ENCODE results near the gene PAOX. TPM values are rescaled to one million over a fixed set of nuclear protein-coding genes. Genes with fewer than 3 reads are reported as not detected.
"Not testable (repeated sequence)": the region's sequence is repeated elsewhere in the genome, so short reads cannot be mapped to it uniquely, and the experiment has no call there.

Gene PAOX
- total and polyA plus RNA-seq, 2 donors from 2014 or later = 7.0 to 14.4 TPM

DNA sequence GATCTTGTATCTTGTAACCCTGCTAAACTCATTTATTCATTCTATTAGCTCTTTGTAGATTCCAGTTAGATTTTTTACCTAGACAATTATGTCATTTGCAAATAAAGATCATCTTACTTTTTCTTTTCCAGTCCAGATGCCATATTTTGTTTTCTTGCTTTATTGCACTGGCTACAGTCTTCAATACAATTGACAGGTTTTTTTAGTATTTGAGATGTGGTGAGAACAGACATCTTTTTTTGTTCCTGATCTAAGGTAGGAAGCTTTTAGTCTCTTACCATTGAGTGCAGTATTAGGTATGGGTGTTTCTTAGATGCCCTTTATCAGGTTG is 33.3 kb downstream of the PAOX start:
- TF ChIP-seq, protein P1, sequence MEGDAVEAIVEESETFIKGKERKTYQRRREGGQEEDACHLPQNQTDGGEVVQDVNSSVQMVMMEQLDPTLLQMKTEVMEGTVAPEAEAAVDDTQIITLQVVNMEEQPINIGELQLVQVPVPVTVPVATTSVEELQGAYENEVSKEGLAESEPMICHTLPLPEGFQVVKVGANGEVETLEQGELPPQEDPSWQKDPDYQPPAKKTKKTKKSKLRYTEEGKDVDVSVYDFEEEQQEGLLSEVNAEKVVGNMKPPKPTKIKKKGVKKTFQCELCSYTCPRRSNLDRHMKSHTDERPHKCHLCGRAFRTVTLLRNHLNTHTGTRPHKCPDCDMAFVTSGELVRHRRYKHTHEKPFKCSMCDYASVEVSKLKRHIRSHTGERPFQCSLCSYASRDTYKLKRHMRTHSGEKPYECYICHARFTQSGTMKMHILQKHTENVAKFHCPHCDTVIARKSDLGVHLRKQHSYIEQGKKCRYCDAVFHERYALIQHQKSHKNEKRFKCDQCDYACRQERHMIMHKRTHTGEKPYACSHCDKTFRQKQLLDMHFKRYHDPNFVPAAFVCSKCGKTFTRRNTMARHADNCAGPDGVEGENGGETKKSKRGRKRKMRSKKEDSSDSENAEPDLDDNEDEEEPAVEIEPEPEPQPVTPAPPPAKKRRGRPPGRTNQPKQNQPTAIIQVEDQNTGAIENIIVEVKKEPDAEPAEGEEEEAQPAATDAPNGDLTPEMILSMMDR (IDR thresholded peaks at IDR 0.05; ENCODE audit: borderline replicate concordance, extremely low read depth, insufficient read depth) = no peak
- no peak for DNase-seq
- Histone ChIP-seq H3K9ac (ENCODE audit: low read length in 3 of 3) (no peak overlapping the region), H3K4me3 (ENCODE audit: low read length in 3 of 3) (no peak overlapping the region), H3K27me3 (ENCODE audit: control insufficient read depth, insufficient read depth, low read length) (no peaks in the 10 kb centered on the region), H3K27ac (ENCODE audit: low read depth in 2 of 2, low read length in 2 of 2) (no peak overlapping the region), H3K36me3 (ENCODE audit: control insufficient read depth in 2 of 3, insufficient read depth in 3 of 3, low read length in 3 of 3) (peaks cover 0 to 14% (median 12%) of the 10 kb centered on the region in 3 donors), H3K9me3 (ENCODE audit: control insufficient read depth in 2 of 3, insufficient read depth in 1 of 3, low read length in 3 of 3) (peaks cover 4 to 12% (median 6%) of the 10 kb centered on the region in 3 donors), H3K4me1 (ENCODE audit: control insufficient read depth in 2 of 3, insufficient read depth in 2 of 3, low read depth in 1 of 3, low read length in 3 of 3) (no peaks in the 10 kb centered on the region)
- intact Hi-C loops (cut with DNase I) = no loop called here
- FAIRE-seq = no peak

DNA sequence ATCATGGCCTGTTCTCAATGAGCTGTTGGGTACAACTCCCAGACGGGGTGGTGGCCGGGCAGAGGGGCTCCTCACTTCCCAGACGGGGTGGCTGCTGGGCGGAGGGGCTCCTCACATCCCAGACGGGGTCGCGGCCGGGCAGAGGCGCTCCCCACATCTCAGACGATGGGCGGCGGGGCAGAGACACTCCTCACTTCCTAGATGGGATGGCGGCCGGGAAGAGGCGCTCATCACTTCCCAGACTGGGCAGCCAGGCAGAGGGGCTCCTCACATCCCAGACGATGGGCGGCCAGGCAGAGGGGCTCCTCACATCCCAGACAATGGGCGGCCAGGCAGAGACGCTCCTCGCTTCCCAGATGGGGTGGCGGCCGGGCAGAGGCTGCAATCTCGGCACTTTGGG is 35.3 kb downstream of the PAOX start:
- peak in 1 of 5 donors; percentile 51 for DNase-seq
- H3K27ac ChIP-seq (ENCODE audit: low read depth in 2 of 2, low read length in 2 of 2); H3K9ac ChIP-seq (ENCODE audit: low read length in 3 of 3); intact Hi-C loops (cut with DNase I); H3K4me3 ChIP-seq (ENCODE audit: low read length in 3 of 3); H3K27me3 ChIP-seq (ENCODE audit: control insufficient read depth, insufficient read depth, low read length); FAIRE-seq; H3K4me1 ChIP-seq (ENCODE audit: control insufficient read depth in 2 of 3, insufficient read depth in 2 of 3, low read depth in 1 of 3, low read length in 3 of 3): not testable (repeated sequence)
- Histone ChIP-seq H3K9me3 (ENCODE audit: control insufficient read depth in 2 of 3, insufficient read depth in 1 of 3, low read length in 3 of 3) (peaks cover 3 to 12% (median 6%) of the 10 kb centered on the region in 3 donors), H3K36me3 (ENCODE audit: control insufficient read depth in 2 of 3, insufficient read depth in 3 of 3, low read length in 3 of 3) (peaks cover 6 to 10% (median 7%) of the 10 kb centered on the region in 3 donors)

DNA sequence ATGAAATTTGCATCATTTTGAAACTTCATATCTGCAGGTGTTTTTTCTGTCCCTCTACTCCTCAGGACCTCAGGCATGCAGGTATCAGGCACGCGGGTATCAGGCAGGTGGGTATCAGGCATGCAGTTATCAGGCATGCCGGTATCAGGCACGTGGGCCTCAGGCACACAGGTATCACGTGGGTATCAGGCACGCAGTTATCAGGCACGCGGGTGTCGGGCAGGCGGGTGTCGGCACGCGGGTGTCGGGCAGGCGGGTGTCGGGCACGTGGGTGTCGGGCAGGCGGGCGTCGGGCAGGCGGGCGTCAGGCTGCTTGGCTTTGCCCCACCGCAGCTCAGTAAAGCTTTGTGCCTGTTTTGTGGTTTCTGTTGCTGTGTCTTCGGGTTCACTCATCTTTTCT is 36.7 kb downstream of the PAOX start:
- Histone ChIP-seq H3K4me1 (ENCODE audit: control insufficient read depth in 2 of 3, insufficient read depth in 2 of 3, low read depth in 1 of 3, low read length in 3 of 3) (no peaks in the 10 kb centered on the region), H3K9ac (ENCODE audit: low read length in 3 of 3) (no peak overlapping the region), H3K9me3 (ENCODE audit: control insufficient read depth in 2 of 3, insufficient read depth in 1 of 3, low read length in 3 of 3) (peaks cover 0 to 12% (median 6%) of the 10 kb centered on the region in 3 donors), H3K27me3 (ENCODE audit: control insufficient read depth, insufficient read depth, low read length) (no peaks in the 10 kb centered on the region), H3K36me3 (ENCODE audit: control insufficient read depth in 2 of 3, insufficient read depth in 3 of 3, low read length in 3 of 3) (peaks cover 6 to 14% (median 6%) of the 10 kb centered on the region in 3 donors), H3K4me3 (ENCODE audit: low read length in 3 of 3) (no peak overlapping the region), H3K27ac (ENCODE audit: low read depth in 2 of 2, low read length in 2 of 2) (no peak overlapping the region)
- peak in 1 of 5 donors; percentile 63 for DNase-seq
- TF ChIP-seq, protein P1 (IDR thresholded peaks at IDR 0.05; ENCODE audit: borderline replicate concordance, extremely low read depth, insufficient read depth) = no peak
- FAIRE-seq = no peak
- intact Hi-C loops (cut with DNase I) = no loop called here

DNA sequence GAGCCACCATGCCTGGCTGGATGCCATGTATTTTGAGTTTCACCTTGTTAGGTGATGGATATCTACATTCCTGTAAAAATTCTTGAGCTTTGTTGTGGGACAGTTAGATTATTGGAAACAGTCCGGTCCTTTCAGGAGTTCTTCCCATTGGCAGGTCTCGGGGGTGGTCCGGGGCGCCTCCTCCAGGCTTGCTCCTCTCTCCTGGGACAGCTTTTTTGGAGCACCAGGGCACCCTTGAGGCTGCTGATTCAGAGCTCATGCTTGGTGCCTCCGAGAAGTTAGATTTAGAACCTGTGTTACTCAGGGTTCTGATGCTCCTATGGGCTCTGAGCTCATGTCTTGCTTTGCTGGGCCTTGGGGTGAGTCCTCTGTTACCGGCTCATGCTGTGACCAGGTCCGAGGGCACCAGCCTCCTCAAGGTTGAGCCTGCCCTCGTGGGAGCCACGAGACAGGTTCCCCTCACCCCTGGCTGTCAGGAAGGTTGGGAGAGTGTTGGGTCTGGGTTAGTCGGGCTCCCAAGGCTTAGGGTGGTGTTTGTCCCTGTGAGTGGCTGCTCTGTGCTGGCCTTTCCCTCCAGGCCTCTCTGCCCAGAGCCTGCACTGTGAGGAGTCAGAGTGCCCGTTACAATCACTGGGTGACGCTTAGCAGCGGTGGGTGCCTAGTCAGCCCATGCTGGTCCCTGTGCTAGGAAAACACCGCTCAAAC is 39.4 kb downstream of the PAOX start:
- Histone ChIP-seq H3K27ac (ENCODE audit: low read depth in 2 of 2, low read length in 2 of 2) (no peak overlapping the region), H3K9ac (ENCODE audit: low read length in 3 of 3) (no peak overlapping the region), H3K27me3 (ENCODE audit: control insufficient read depth, insufficient read depth, low read length) (no peaks in the 10 kb centered on the region), H3K9me3 (ENCODE audit: control insufficient read depth in 2 of 3, insufficient read depth in 1 of 3, low read length in 3 of 3) (no peaks in the 10 kb centered on the region), H3K4me3 (ENCODE audit: low read length in 3 of 3) (no peak overlapping the region), H3K4me1 (ENCODE audit: control insufficient read depth in 2 of 3, insufficient read depth in 2 of 3, low read depth in 1 of 3, low read length in 3 of 3) (peaks cover 0 to 2% (median 0%) of the 10 kb centered on the region in 3 donors), H3K36me3 (ENCODE audit: control insufficient read depth in 2 of 3, insufficient read depth in 3 of 3, low read length in 3 of 3) (peaks cover 0 to 6% (median 5%) of the 10 kb centered on the region in 3 donors)
- TF ChIP-seq, protein P1 (IDR thresholded peaks at IDR 0.05; ENCODE audit: borderline replicate concordance, extremely low read depth, insufficient read depth) = no peak
- DNase-seq (no peak), FAIRE-seq (no peak)
- intact Hi-C loops (cut with DNase I) = no loop called here

Data from kidney (tissue), 14 donors.